Dedifferentiated amniotic fluid mesenchymal stem cell (primary cell): ENCODE data around the gene KCNA4.
"Not testable (repeated sequence)": the region's sequence is repeated elsewhere in the genome, so short reads cannot be mapped to it uniquely, and the experiment has no call there.

Experiments used
- DNase-seq: peaks from one replicate; pipeline ENCODE4 v3.0.0-alpha.2; 2016; ENCODE audit errors: extremely low spot score

The KCNA4 gene

GRCh38 chr11:30016588-30017363, at the start of gene KCNA4:
Gene KCNA4 (minus strand): TSS chr11:30017030. CDS start chr11:30012678, 4,352 bp downstream.
- no peak for DNase-seq

GRCh38 chr11:30062103-30062502, 45.3 kb upstream of the KCNA4 start:
- no peak for DNase-seq

GRCh38 chr11:30059172-30059815, 42.5 kb upstream of the KCNA4 start:
- no peak for DNase-seq

- DNase-seq = no peak
Measured at GRCh38 chr11:30049214-30049613, 32.4 kb upstream of the KCNA4 start.

GRCh38 chr11:30046578-30046945, 29.7 kb upstream of the KCNA4 start:
- DNase-seq = no peak

GRCh38 chr11:30045921-30046577, 29.2 kb upstream of the KCNA4 start:
- no peak for DNase-seq

- no peak for DNase-seq
Measured at GRCh38 chr11:30045144-30045543, 28.3 kb upstream of the KCNA4 start.

- DNase-seq = no peak
Measured at GRCh38 chr11:30041171-30041570, 24.3 kb upstream of the KCNA4 start.

GRCh38 chr11:30034746-30035145, 17.9 kb upstream of the KCNA4 start:
- not testable (repeated sequence) for DNase-seq

- DNase-seq = not testable (repeated sequence)
Measured at GRCh38 chr11:30034166-30034565, 17.3 kb upstream of the KCNA4 start.

GRCh38 chr11:30025396-30026139, 8.7 kb upstream of the KCNA4 start:
- no peak for DNase-seq

GRCh38 chr11:30023074-30023473, 6.2 kb upstream of the KCNA4 start:
- DNase-seq = no peak

- DNase-seq = no peak
Measured at GRCh38 chr11:30019481-30019880, 2.7 kb upstream of the KCNA4 start.

GRCh38 chr11:30018495-30018894, 1.7 kb upstream of the KCNA4 start:
- no peak for DNase-seq

- no peak for DNase-seq
Measured at GRCh38 chr11:30017445-30017895, 640 bp upstream of the KCNA4 start.

GRCh38 chr11:30015725-30016412, 961 bp downstream of the KCNA4 start:
- no peak for DNase-seq

- no peak for DNase-seq
Measured at GRCh38 chr11:30012346-30012745, 4.5 kb downstream of the KCNA4 start.

GRCh38 chr11:30009060-30009459, 7.8 kb downstream of the KCNA4 start:
- DNase-seq = no peak

GRCh38 chr11:30006876-30007275, 10.0 kb downstream of the KCNA4 start:
- DNase-seq = no peak

GRCh38 chr11:30002157-30002785, 14.6 kb downstream of the KCNA4 start:
- DNase-seq = no peak
